HepG2 (cell line): Measurements from ENCODE around the gene CAMK2G. TPM values are rescaled to one million over a fixed set of nuclear protein-coding genes. Genes with fewer than 3 reads are reported as not detected.

Source experiments
- ATAC-seq: fragments of 200-7000 bp; cut with Tn5 transposase; 3 replicates; pipeline ENCODE4 v1.9.1; 2020; ENCODE audit warnings: mild to moderate bottlenecking, moderate library complexity
- BruUV-seq: library from RNA; stranded (reverse); fragments of 400-500 nt; replicated peaks from 2 replicates; lab custom pipeline; 2021; lab: Mats Ljungman, UMichigan
- CTCF ChIA-PET: fragments of 300-600 bp; formaldehyde crosslinking; extraction: SDS; loops from one replicate; lab custom pipeline; 2021; ENCODE audit warnings: low total read pairs, inconsistent platforms, low intra/inter-chr PET ratio; lab: Yijun Ruan, JAX
- POLR2A ChIA-PET: fragments of 350-600 bp; sonication (Branson Sonifier 250); formaldehyde crosslinking; loops from one replicate; lab custom pipeline; 2020; ENCODE audit warnings: antibody characterized with exemption, inconsistent platforms; lab: Yijun Ruan, JAX
- DNase-seq: peaks from one replicate; pipeline ENCODE4 v3.0.0-alpha.2; 2015; ENCODE audit warnings: low spot score
- FAIRE-seq: peaks from 3 replicates; lab custom pipeline; 2011; peaks lifted over from hg19 to GRCh38; lab: Jason Lieb, UNC
- H2AFZ ChIP-seq: one replicate; pipeline ENCODE4 v1.6.1; 2011; ENCODE audit warnings: low read length, inconsistent platforms
- H3K27ac ChIP-seq: fragments of 300-600 bp; 3 replicates; pipeline ENCODE4 v1.8.0; 2011; ENCODE audit warnings: mixed run types, mild to moderate bottlenecking, mixed read lengths, low read length, inconsistent platforms; ENCODE audit not compliant: insufficient read depth; ENCODE audit errors: extremely low read length
- H3K27me3 ChIP-seq, 2 experiments: fragments of 200-600 bp in 1 of 2; 2 replicates in 1 of 2; 3 replicates in 1 of 2; pipeline versions ENCODE4 v1.6.0 to v1.8.0; 2011; ENCODE audit warnings: low read length in 2 of 2, mild to moderate bottlenecking in 2 of 2, moderate library complexity in 2 of 2, inconsistent platforms in 1 of 2; ENCODE audit not compliant: insufficient read depth in 2 of 2, control insufficient read depth in 1 of 2
- H3K36me3 ChIP-seq, 2 experiments: fragments of 200-600 bp in 1 of 2; replicated peaks in 1 of 2; 2 replicates in 1 of 2; 3 replicates in 1 of 2; pipeline versions ENCODE4 v1.5.1 to v1.8.0; 2011; ENCODE audit warnings: low read length in 2 of 2, inconsistent platforms in 1 of 2; ENCODE audit not compliant: insufficient read depth in 2 of 2, control insufficient read depth in 1 of 2
- H3K4me1 ChIP-seq: 2 replicates; pipeline ENCODE4 v1.5.1; 2012; ENCODE audit warnings: low read length, inconsistent platforms; ENCODE audit not compliant: insufficient read depth
- H3K4me2 ChIP-seq: 2 replicates; pipeline ENCODE4 v1.6.0; 2011; ENCODE audit warnings: low read depth, low read length, inconsistent platforms
- H3K4me3 ChIP-seq, 3 experiments: fragments of 200-600 bp in 1 of 3; sonication (generic), shearing (Covaris generic) in 1 of 3; replicated peaks in 1 of 3; 2 replicates each; pipeline ENCODE4 v1.5.1; 2011 to 2016; ENCODE audit warnings: low read length in 3 of 3, inconsistent platforms in 2 of 3, low read depth in 2 of 3, mild to moderate bottlenecking in 2 of 3, control low read depth in 1 of 3, mixed read lengths in 1 of 3; ENCODE audit not compliant: insufficient read depth in 1 of 3
- H3K79me2 ChIP-seq: one replicate; pipeline ENCODE4 v1.6.1; 2011; ENCODE audit warnings: low read length, inconsistent platforms; ENCODE audit not compliant: insufficient read depth
- H3K9ac ChIP-seq: 2 replicates; pipeline ENCODE4 v1.6.0; 2011; ENCODE audit warnings: mild to moderate bottlenecking, low read depth, low read length, inconsistent platforms; ENCODE audit not compliant: insufficient read depth
- H3K9me3 ChIP-seq: 2 replicates; pipeline ENCODE4 v1.5.1; 2012; ENCODE audit warnings: mild to moderate bottlenecking, low read length
- H4K20me1 ChIP-seq: 2 replicates; pipeline ENCODE4 v1.6.0; 2011; ENCODE audit warnings: inconsistent platforms, mild to moderate bottlenecking, low read length, moderate library complexity; ENCODE audit not compliant: insufficient read depth
- CTCF ChIP-seq: sonication (generic); formaldehyde crosslinking; IDR thresholded peaks from 2 replicates; pipeline ENCODE4 v1.5.0; 2020; ENCODE audit warnings: mild to moderate bottlenecking, missing genetic modification reagents, moderate library complexity
- MAFG ChIP-seq: sonication (generic); formaldehyde crosslinking; IDR thresholded peaks from 2 replicates; pipeline ENCODE4 v1.5.1; 2020; ENCODE audit warnings: mild to moderate bottlenecking, missing genetic modification reagents
- USF2 ChIP-seq, 2 experiments: sonication (generic) in 1 of 2; formaldehyde crosslinking in 1 of 2; IDR thresholded peaks; 2 replicates each; pipeline versions ENCODE4 v1.5.1 to v1.6.1; 2011 to 2020; ENCODE audit warnings: borderline replicate concordance in 1 of 2, low read depth in 1 of 2, low read length in 1 of 2, mild to moderate bottlenecking in 1 of 2, missing genetic modification reagents in 1 of 2, moderate library complexity in 1 of 2
- ZFY ChIP-seq: sonication (generic); formaldehyde crosslinking; IDR thresholded peaks from 2 replicates; pipeline ENCODE4 v1.4.0; 2020; ENCODE audit warnings: missing genetic modification reagents
- ZNF225 ChIP-seq: sonication (generic); formaldehyde crosslinking; IDR thresholded peaks from 2 replicates; pipeline ENCODE4 v1.4.0; 2020; ENCODE audit warnings: mild to moderate bottlenecking, missing genetic modification reagents
- ZNF704 ChIP-seq: sonication (generic); formaldehyde crosslinking; IDR thresholded peaks from 2 replicates; pipeline ENCODE4 v1.8.1; 2023; ENCODE audit warnings: mild to moderate bottlenecking, inconsistent platforms, moderate library complexity, missing genetic modification reagents, borderline replicate concordance
- ZNF740 ChIP-seq: sonication (generic); formaldehyde crosslinking; IDR thresholded peaks from 2 replicates; pipeline ENCODE4 v1.4.0; 2020; ENCODE audit warnings: missing genetic modification reagents
- WGBS: methylation state at CpG from one replicate; pipeline ENCODE4 v1.1.6; 2017; ENCODE audit warnings: low lambda C conversion rate; 5-methylcytosine and 5-hydroxymethylcytosine counted together
- in situ Hi-C: cut with HindIII; loops from 2 replicates; pipeline ENCODE4 v1.10.0; 2017; ENCODE audit warnings: low pct_unique_long_range_greater_than_20kb; ENCODE audit not compliant: extremely low pct_ligation_motif_present
- intact Hi-C: fragments of 100-400 bp; cut with micrococcal nuclease; formaldehyde crosslinking; loops from one replicate; pipeline ENCODE4 v1.10.0; 2022; ENCODE audit not compliant: unreplicated experiment
- polyA plus RNA-seq, 8 experiments: library from polyadenylated mRNA; depleted of rRNA in 3 of 8; stranded (reverse) in 7 of 8; unstranded in 1 of 8; fragments of >200 nt; fragmentation: Illumina TruSeq in 4 of 8; extraction: Trizol in 4 of 8; gene quantifications; 2 replicates each; pipeline versions ENCODE4 v1.2.1 to v1.2.3, GENCODE V29; 2011 to 2016; ENCODE audit warnings: low read depth in 4 of 8, missing spikeins in 1 of 8, mixed read lengths in 1 of 8; ENCODE audit not compliant: insufficient read depth in 1 of 8
- total RNA-seq, 5 experiments: library from RNA; depleted of rRNA; stranded (reverse); fragments of >200 nt; fragmentation: Illumina TruSeq; extraction: Trizol; gene quantifications; 2 replicates each; pipeline ENCODE4 v1.2.3, GENCODE V29; 2016; ENCODE audit warnings: low read depth in 1 of 5

CAMK2G gene
- total and polyA plus RNA-seq, 2 of the 13 experiments (the other 11 are each of a cell fraction or from before 2014, with no cell fraction given) = 15.9 to 18.8 TPM

- TF ChIP-seq MAFG (no peak), ZNF225 (CRISPR knock-in tag) (no peak), ZNF740 (CRISPR knock-in tag) (peak; percentile 89), ZNF704 (CRISPR knock-in tag) (no peak), ZFY (no peak), CTCF (CRISPR knock-in tag) (peak; percentile 20; the same call in 1 of the 2 replicates)
- TF ChIP-seq, all 625 proteins: peak for 3
These were observed 59.2 kb downstream of the CAMK2G start (continued) for GRCh38 chr10:73814896-73815718.

- ChIA-PET POLR2A (no interaction called here), CTCF (no interaction called here)
- Histone ChIP-seq H3K9ac (no peak overlapping the region), H4K20me1 (no peaks in the 10 kb centered on the region), H3K27ac (no peak overlapping the region), H3K4me3 (no peak overlapping the region), H3K4me1 (peaks cover 14% of the 10 kb centered on the region), H3K9me3 (no peaks in the 10 kb centered on the region), H3K27me3 (no peaks in the 10 kb centered on the region; a peak in 1 of 5 replicates), H2AFZ (no peak overlapping the region), H3K36me3 (peaks cover 0 to 21% of the 10 kb centered on the region in 2 experiments), H3K79me2 (peaks cover 3% of the 10 kb centered on the region), H3K4me2 (no peak overlapping the region)
- no peak for DNase-seq
- BruUV-seq = no TSS peak
- intact Hi-C loops = no loop called here
- ATAC-seq = no peak
- TF ChIP-seq USF2 (IDR thresholded peaks at IDR 0.05; ENCODE audit: low read depth, low read length) = no peak
- TF ChIP-seq USF2 (CRISPR knock-in tag; IDR thresholded peaks at IDR 0.05; ENCODE audit: borderline replicate concordance) = no peak
- no peak for FAIRE-seq
- WGBS = 92% methylated on average over 13 of the region's 13 CpGs
- in situ Hi-C loops = no loop called here
These were observed 60.0 kb downstream of the CAMK2G start for GRCh38 chr10:73814276-73814895.
